ENCODE results near the gene EIF3L.
A peak's percentile ranks its signal among the peaks of the same experiment; 100 is the strongest.

EIF3L gene

DNA sequence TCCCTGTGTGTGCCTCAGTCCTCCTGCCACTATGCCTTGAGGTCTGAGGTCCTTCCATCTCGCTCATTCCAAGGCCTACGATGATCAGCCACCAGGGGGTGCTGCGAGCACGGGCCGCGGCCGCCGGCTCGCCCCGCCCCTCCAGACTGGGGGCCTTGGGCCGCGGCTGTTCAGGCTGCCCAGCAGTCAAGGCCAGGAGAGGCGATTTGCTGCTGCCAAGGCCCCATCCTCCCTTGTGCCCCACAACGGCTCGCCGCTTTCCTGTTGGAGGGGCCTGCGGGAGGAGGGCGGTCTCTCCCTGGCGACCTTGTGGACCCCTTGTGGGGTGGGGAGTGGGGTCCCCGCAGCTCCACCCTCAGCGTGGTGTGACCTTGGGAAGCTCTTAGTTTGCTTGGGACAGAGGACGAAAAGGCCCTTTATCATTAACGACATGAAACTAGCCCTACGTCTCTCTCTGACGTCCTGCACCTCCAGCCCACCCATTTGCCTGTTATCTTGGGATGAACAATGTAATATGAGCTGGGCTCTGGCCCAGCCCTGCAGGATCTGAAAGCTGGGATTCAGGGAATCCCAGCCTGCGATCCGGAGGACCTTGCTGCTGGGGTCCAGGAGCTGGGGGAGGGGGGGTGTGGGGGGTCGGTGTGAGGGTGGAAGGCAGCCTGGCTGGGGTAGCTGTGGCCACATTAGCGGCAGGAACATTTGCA is 31.4 kb upstream of the EIF3L start:
- peak; percentile 76 for DNase-seq

DNA sequence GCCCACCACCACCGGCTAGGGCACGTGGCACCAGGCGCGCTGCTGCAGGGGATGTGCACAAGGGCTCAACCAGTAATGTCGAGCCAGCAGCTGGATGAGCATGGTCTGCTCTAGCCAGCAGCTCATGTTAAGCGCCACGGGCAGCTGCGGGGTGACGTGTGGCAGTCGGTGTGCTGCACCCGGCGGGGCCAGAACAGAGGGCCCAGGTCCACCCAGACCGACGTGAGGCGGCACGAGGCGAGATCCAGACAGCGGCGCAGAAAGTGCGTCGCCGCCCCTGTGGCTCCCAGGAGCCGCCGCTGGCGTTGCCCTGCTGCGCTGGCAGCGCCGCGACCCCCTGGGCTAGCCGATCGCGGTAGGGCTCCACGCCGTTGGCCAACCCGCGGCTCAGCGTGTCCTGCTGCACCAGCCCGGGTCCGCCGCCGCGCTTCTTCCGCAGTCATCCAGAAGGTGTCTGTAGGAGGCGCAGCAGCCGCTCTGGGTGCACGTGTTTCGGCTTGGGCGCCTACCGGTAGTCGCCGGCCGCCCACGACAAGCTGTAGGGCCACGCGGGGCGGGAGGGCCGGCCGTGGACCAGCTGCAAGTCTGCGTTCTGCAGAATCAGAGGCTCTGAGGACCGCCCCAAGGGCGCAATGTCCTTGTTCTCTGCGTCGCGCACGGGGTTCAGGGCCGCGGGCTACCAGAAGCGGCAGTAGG is 30.7 kb upstream of the EIF3L start:
- peak; percentile 52 for DNase-seq

DNA sequence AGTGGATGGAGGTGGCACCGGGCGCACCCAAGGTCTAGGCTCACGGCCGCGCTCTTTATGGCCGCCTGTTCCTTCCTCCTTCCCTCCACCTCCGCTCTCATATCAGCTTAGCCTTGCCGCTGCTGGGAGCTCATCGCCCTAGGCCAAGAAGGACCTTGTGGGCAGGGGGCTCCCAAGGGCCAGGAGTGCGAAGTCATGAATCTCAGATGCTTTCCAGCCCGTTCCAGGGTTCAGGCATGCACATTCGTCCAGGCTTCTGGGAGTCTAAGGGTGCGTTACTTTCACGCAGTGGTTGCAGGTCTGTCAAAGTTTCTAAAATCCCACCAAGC is 30.1 kb upstream of the EIF3L start:
- no peak for DNase-seq

DNA sequence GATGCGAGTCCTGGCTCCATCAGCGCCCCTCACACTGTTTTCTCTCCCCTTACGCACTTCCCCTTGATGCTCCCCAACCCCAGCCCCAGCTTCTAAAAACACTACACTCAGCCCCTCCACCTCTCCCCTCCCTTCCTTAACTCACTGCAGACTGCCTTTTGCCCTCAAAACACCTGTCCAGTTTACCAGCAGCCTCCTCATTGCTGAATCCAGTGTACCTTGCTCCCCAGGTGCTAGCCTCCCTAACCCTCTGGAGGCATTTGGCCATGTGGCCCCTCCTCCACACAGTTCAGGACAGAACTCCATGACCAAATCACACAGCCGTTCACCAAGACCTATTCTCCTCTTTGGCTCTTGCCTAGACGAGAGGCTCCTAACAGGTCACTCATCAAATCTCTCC is 28.9 kb upstream of the EIF3L start:
- DNase-seq, result no peak

DNA sequence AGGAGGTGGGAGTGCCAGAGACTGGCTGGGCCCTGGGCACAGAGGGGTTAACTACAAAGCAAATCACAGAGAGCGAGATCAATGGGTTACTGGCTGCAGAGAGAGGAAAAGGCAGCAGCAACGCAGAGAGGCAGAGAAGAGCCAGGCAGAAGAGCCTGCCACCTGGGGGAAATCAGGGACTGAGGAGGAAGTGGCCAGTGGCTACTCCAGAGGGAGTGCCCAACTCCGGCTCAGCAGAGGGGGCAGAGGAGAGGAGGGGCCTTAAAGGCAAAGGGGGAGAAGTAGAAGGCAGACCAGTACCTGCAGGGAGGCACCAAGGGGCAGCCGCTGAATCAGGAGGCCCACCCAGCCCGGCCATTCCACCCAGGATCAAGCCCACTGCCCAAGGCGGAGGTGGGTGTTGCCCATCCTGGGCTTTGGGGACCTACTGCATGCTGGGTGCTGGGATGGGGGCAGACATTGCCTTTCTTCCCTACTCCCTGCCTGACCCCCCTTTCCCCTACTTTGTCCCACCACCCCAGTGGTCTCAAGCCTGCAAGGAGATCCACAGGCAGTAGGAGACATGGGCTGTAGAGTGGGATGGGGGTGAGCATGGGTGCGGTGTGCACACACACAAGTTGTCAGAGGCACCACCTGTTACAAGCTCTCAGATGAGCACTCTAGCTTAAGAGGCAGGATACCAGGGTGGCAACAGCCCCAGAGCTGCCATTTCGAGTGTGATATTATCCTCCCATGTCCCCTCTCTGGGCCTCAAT is 27.0 kb upstream of the EIF3L start:
- DNase-seq, result no peak

DNA sequence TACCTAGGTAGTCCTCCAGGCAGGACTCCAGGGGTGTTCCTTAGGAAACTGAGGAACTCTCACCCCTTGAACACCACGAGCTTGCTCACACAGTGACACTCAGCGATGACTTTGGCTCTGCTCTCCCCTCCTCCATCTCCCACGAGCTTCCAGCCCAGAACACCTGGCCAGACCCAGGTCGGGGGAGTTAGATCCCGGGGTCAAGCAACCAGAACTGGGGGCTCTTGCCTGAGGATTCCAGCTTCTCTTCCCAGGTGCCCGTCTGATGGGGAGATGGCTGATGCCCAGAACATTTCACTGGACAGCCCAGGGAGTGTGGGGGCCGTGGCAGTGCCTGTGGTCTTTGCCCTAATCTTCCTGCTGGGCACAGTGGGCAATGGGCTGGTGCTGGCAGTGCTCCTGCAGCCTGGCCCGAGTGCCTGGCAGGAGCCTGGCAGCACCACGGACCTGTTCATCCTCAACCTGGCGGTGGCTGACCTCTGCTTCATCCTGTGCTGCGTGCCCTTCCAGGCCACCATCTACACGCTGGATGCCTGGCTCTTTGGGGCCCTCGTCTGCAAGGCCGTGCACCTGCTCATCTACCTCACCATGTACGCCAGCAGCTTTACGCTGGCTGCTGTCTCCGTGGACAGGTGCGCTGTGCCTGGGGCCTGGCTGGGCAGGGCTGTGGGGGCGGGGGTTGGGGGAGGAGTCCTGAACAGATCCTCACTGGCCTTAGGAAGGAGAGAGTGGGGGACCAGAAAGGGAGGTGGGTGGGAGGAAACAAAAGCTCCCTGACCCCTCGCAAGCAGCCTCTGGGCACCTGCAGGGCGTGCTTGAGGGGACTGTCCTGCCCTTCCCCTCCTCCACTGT is 25.9 kb upstream of the EIF3L start, which contains the start of gene GALR3:
Gene GALR3 (plus strand): TSS at position 249 of the 852 bp plus-strand sequence. CDS start 25 bp downstream, at position 274.
- no peak for DNase-seq

DNA sequence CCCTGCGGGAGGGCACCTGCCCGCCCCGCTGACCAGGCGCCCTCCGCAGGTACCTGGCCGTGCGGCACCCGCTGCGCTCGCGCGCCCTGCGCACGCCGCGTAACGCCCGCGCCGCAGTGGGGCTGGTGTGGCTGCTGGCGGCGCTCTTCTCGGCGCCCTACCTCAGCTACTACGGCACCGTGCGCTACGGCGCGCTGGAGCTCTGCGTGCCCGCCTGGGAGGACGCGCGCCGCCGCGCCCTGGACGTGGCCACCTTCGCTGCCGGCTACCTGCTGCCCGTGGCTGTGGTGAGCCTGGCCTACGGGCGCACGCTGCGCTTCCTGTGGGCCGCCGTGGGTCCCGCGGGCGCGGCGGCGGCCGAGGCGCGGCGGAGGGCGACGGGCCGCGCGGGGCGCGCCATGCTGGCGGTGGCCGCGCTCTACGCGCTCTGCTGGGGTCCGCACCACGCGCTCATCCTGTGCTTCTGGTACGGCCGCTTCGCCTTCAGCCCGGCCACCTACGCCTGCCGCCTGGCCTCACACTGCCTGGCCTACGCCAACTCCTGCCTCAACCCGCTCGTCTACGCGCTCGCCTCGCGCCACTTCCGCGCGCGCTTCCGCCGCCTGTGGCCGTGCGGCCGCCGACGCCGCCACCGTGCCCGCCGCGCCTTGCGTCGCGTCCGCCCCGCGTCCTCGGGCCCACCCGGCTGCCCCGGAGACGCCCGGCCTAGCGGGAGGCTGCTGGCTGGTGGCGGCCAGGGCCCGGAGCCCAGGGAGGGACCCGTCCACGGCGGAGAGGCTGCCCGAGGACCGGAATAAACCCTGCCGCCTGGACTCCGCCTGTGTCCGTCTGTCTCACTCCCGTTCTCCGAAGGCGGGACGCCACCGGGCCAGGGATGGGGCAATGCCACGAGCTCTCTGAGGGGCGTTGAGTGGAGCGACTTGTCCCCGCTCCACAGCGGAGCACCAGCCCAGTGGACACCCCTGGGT is 24.3 kb upstream of the EIF3L start:
- DNase-seq, result no peak

DNA sequence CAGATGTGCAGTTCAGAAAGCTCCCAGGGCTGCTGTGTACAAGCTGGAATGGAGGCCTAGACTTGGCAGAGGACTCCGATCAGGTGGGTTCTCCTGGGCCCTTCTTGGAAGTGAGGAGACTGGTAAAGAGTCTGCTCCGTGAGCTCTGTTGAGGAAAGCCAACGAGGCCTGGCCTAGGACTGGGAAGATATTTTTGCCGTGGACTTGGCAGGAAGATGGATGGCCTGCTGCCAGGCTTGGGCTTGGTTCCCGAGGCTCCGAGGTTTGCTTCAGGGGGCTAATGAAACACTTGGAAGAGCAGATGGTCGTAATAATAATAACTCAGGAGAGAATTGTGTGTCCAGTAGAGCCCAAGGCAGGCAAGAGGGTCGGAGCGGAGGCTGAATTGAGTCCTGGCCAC is 22.2 kb upstream of the EIF3L start:
- DNase-seq, result no peak

DNA sequence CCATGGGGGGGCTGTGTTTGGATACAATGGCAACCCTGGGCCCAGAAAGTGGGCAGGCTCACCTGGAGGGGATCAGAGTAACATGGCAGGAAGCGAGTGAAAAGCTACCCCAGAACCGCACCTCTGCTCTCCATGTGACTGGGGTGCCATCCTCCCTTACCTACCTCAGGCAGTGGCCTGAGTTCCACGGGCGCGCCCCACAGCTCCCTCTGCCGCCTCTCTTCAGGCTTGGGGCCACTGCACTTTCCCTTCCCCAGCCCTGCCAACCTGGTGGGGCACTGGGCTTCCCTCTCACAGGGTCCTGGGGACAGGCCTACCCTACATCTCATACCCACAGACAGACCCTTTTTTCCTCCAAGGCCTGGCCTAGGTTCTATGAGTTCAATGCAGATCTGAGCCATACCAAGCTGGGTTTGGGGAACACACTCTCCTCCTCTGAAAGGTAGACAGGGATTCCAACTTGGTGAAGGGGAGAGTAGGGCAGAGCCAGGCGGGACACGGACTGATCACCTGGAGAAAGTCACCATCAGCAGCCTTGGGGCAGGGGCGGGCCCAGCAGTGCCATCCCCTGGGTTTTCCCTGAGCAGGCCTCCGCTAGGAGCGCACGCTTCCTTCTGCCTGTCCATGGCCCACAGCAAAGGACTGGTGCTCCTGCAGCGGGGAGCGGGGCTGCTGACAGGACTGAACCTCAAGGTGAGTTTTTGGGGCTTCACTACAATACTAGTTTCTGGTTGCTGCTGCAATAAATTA is 19.0 kb upstream of the EIF3L start:
- no peak for DNase-seq

DNA sequence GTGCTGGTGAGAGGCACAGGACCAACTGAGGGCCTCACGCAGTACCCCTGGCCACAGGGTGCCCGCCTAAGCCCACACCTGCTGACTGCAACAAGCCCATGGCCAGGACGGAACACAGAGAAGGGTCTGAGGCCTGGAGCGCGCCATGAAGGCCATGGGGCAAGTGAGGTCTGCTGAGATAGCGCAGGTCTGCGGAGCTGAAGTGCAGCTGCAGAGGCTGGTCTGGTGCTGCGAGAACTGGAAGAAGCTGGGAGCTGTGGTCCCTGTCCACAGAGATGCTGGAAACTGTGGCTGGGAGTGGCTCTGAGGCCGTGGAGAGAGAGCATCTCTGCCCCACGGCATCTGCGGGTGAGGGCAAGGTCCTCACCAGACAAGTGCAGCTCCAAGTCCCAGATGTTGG is 17.7 kb upstream of the EIF3L start:
- DNase-seq, result no peak

DNA sequence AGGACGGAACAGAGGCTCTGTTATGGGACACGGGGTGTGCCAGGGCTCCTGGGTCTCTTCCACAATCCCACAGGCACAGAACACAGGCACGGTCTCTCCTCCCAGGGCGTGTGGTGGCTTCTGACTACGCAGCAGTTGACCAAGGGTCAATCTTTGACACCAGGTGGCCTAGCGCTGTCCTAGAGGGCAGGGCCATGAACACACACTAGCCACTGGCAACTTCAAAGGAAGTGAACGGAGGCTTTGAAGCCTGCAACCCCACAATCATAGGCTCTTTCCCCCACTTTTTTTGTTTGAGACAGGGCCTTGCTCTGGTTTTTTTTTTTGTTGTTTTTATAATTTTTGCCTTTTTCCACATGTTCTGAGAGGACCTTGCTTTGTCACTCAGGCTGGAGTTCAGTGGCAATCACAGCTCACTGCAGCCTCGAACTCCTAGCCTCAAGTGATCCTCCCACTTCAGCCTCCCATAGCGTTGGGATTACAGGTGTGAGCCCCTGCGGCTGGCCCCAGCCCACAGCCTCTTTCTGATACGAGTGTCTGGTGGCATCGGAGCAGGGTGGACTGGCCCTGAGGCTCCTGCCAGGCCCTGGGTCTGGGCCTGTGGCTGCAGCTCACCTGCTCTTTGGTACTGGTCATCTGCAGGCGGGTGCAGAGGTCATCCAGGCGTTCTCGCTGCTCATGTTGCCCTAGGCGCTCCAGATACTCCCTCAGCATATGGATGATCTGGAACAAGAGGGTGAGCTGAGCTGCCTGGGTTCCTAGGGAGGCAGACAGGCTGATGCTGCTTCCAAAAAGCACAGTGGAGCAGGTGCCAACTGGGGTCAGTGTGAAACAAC is 17.0 kb upstream of the EIF3L start:
- DNase-seq, result no peak

DNA sequence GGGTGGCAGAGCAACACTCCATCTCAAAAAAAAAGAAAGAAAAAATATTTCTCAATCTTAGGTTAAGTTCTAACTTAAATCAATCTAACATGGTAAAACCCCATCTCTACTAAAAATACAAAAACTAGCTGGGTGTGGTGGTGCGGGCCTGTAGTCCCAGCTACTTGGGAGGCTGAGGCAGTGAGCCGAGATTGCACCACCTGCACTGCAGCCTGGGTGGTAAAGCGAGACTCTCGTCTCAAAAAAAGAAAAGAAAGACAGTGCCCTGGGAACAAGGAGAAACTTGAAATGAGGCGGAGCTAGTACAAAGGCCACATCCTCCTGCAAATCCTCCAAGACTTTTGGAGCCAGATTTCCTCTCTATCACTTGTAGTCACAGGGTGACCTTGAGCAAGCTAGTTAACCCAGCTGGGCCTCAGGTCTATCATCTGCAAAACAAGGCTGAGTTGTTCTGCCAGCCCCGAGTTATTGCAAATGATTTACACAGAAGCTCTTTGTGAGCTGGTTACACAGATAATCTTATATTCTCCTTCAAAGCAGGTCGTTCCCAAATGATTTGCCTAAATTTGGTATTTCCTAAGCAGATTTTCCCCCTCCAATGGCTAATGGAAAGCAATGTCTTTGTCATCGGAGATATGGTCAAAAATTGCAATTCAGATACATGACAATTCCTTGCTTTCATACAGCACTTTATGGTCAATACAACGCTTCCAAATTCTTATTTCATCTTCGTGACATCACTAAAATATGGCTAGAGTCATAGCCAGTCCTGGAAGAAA is 7.0 kb upstream of the EIF3L start:
- DNase-seq, result no peak

DNA sequence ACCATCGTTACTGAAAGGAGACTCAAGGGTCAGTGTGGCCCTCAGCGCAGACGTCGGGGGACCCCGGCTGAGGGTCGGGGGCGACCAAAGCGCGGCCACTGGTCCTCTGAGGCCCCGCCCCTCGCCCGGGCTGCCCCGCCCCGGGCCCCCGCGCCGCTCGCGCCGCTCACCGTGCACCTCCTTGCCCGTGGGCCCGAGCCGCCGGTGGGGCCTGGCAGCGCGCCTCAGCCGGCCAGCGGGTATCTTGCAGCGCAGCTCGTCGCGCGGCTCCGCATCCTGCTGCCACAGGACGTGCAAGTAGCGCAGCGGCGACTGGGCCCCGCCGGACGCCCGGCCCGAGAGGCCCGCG is 5.5 kb upstream of the EIF3L start:
- DNase-seq, result no peak

DNA sequence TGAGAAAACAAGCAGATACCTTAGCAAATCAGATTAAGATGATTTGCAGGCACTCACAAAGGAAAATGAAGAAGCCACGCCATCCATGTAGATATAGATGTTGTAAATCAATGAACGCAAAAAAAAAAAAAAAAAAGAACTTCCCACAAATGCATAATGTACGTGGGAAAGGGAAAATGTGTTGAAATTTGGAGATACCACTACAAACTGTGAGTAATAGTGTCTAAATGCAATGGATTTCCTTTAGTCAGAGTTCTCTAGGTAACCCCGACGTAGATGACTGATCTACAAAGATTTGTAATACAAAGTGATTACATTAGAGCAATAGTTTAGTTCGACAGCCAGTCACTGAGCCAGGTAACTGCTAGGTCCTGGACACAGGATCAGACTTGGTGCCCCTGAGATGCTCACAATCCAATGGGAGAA is 4.3 kb upstream of the EIF3L start:
- no peak for DNase-seq

DNA sequence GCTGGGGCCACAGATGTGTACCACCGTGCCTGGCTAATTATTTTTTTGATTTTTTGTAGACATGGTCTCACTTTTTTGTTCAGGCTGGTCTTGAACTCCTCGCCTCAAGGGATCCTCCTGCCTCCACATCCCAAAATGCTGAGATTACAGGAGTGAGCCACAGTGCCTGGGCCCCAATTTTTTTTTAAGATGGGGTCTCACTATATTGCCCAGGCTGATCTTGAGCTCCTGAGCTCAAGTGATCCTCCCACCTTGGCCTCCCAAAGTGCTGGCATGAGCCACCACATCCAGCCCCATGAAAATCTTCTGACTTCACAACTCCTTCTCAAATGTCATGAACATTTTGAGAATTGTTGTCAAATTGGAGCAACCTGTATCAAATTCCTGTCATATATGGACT is 2.8 kb upstream of the EIF3L start:
- DNase-seq, result no peak

DNA sequence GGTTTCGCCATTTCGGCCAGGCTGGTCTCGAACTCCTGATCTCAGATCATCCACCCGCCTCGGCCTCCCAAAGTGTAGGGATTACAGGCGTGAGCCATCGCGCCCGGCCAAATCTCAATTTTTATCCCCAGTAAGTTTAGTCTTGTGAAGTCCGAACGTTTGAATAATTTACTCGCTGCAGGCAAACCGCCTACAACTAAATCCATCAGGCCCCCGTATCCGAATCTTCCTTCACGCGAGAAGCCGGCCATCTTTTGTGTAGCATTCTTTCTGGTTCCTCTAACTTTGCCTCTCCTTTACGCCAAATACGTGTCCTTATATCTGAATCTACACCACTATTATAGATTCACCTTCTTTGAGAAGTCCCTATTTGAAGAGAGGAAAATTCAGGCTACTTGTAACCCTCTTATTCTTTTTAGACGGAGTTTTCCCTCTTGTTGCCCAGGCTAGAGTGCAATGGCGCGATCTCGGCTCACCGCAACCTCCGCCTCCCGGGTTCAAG is 581 bp upstream of the EIF3L start:
- DNase-seq, result peak; percentile 15

DNA sequence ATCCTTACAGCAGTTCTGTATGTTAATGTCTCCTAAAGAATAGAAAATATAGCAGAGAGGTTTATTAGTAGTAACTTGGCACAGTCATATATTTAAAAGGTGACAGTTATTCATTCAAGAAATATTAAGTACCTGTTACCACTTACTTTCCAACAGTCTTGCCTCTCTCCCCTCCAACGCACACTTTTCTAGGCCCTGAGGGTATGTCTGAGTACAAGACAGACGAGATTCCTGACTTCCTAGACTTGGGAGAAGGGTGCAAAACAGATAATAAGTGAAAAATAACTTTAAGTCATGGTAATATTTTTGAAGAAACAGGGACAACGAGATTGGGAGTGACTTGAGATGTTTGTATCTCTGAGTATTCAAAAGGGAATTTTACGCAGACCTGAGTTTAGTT is 1.6 kb downstream of the EIF3L start:
- DNase-seq, result no peak

DNA sequence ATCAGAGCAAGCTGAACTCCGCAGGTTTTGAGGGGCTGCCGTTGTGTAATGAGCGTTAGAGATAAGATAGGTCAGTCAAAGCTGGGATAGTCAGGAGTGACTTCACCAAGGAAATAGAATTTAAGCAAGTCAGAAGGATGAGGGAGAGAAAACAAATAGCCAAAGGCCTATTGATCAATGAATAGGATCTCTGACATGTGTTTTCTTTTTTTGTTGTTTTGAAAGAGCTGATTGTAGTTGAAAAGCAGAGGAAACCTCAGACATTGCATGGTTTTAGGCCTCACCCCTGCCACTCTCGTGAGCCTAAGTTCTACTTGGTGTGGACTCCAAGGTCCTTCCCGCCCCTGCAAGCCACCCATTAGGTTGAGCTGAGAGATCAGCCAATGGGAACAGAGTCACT is 3.2 kb downstream of the EIF3L start:
- no peak for DNase-seq

DNA sequence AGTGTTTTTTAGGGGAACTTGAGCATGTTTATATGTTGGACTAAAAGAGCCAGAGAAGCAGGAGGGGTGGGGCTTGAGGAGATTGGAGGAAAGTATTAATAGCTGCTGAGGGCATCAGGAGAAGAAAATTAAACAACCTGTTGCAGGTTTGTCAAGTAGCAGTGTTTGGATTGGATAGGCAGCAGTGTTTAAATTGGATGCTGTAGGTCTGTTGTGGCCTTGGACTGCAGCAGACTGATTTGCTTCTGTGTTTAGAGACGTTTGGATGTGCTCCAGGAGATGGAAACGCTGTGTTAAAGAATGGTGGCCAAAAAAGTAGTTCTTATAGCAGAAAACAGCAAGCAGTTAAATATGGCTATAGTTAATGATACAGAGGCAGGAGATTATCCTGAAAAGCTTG is 5.7 kb downstream of the EIF3L start:
- no peak for DNase-seq

Data from fibroblast of skin of scalp (primary cell).